WTC11 (cell line): Measurements from ENCODE around the gene HES3.

Source experiments
- ATF1 ChIP-seq: sonication (generic); formaldehyde crosslinking; IDR thresholded peaks from 2 replicates; pipeline ENCODE4 v1.8.1; 2023; ENCODE audit warnings: mild to moderate bottlenecking, moderate library complexity, missing genetic modification reagents
- ATF2 ChIP-seq: sonication (generic); formaldehyde crosslinking; IDR thresholded peaks from 2 replicates; pipeline ENCODE4 v1.8.1; 2022; ENCODE audit warnings: low read depth, missing genetic modification reagents, borderline replicate concordance
- CTCF ChIP-seq: fragments of 200-600 bp; IDR thresholded peaks from 2 replicates; pipeline ENCODE4 v1.8.0; 2022; ENCODE audit warnings: antibody characterized with exemption
- PREB ChIP-seq: sonication (generic); formaldehyde crosslinking; IDR thresholded peaks from 2 replicates; pipeline ENCODE4 v1.8.1; 2022; ENCODE audit warnings: mild to moderate bottlenecking, missing genetic modification reagents, moderate library complexity, borderline replicate concordance
- SP1 ChIP-seq: sonication (generic); formaldehyde crosslinking; conservative IDR thresholded peaks from 2 replicates; pipeline ENCODE4 v1.8.1; 2022; ENCODE audit warnings: missing genetic modification reagents

GRCh38 chr1:6274622-6275139 lies 30.7 kb downstream of the HES3 start:
- TF ChIP-seq ATF2 (CRISPR knock-in tag) (no peak), SP1 (CRISPR knock-in tag) (no peak), CTCF (no peak), PREB (CRISPR knock-in tag) (no peak), ATF1 (CRISPR knock-in tag) (no peak)
